GM12872 (cell line): ENCODE data around the gene BRMS1.

Experiments used
- CTCF ChIP-seq: IDR thresholded peaks from 3 replicates; pipeline ENCODE4 v1.5.1; 2011; ENCODE audit warnings: low read depth, mild to moderate bottlenecking, low read length, moderate library complexity; ENCODE audit not compliant: insufficient read depth

The BRMS1 gene

GRCh38 chr11:66330931-66331330 is 14.0 kb downstream of the BRMS1 start:
- TF ChIP-seq CTCF = no peak

GRCh38 chr11:66329165-66329673 is 15.7 kb downstream of the BRMS1 start:
- TF ChIP-seq CTCF = no peak

GRCh38 chr11:66328302-66329144 is 16.4 kb downstream of the BRMS1 start:
- peak; percentile 94 for TF ChIP-seq CTCF

- TF ChIP-seq CTCF = no peak
Observed at GRCh38 chr11:66328031-66328301, 16.9 kb downstream of the BRMS1 start.

- TF ChIP-seq CTCF = no peak
Observed at GRCh38 chr11:66327171-66328030, 17.5 kb downstream of the BRMS1 start.

- TF ChIP-seq CTCF = no peak
Observed at GRCh38 chr11:66326261-66327111, 18.4 kb downstream of the BRMS1 start.
